ENCODE results near the gene CDS2. TPM values are rescaled to one million over a fixed set of nuclear protein-coding genes. Genes with fewer than 3 reads are reported as not detected.

CDS2 gene
- polyA plus RNA-seq, 4 donors = 2.9 to 17.3 (median 9.1) TPM

- Histone ChIP-seq H3K4me1 (ENCODE audit: control insufficient read depth in 3 of 3, insufficient read depth in 2 of 3, low read depth in 1 of 3, low read length in 2 of 3) (peaks cover 0 to 28% (median 5%) of the 10 kb centered on the region in 3 donors), H3K36me3 (ENCODE audit: control insufficient read depth in 3 of 3, insufficient read depth in 2 of 3, low read depth in 1 of 3, low read length in 3 of 3) (peaks cover 0 to 3% (median 0%) of the 10 kb centered on the region in 3 donors), H3K27ac (ENCODE audit: low read depth in 1 of 3, low read length in 2 of 3) (no peak overlapping the region), H3K27me3 (ENCODE audit: control insufficient read depth in 3 of 3, insufficient read depth in 3 of 3, low read length in 3 of 3) (no peaks in the 10 kb centered on the region), H3K4me3 (ENCODE audit: low read depth in 1 of 3, low read length in 3 of 3) (no peak overlapping the region), H3K9me3 (ENCODE audit: control insufficient read depth in 2 of 2, insufficient read depth in 1 of 2, low read depth in 1 of 2, low read length in 1 of 2) (peaks cover 0 to under 1% of the 10 kb centered on the region in 2 donors)
- FAIRE-seq = no peak
- no peak for DNase-seq
These were observed 80.3 kb downstream of the CDS2 start for GRCh38 chr20:5207138-5207537.

- peaks cover 0 to 29% (median 11%) of the 10 kb centered on the region in 3 donors for H3K4me1 ChIP-seq (ENCODE audit: control insufficient read depth in 3 of 3, insufficient read depth in 2 of 3, low read depth in 1 of 3, low read length in 2 of 3)
- DNase-seq (peak; percentile 76 to 88), FAIRE-seq (no peak)
- WGBS, 3 donors = 76 to 88% (median 85%) methylated on average over 8 of the region's 8 CpGs
- no peaks in the 10 kb centered on the region for H3K27me3 ChIP-seq (ENCODE audit: control insufficient read depth in 3 of 3, insufficient read depth in 3 of 3, low read length in 3 of 3)
- H3K9me3 ChIP-seq (ENCODE audit: control insufficient read depth in 2 of 2, insufficient read depth in 1 of 2, low read depth in 1 of 2, low read length in 1 of 2) = peaks cover 0 to 6% of the 10 kb centered on the region in 2 donors
- no peak overlapping the region for H3K4me3 ChIP-seq (ENCODE audit: low read depth in 1 of 3, low read length in 3 of 3)
- peaks cover 0 to 8% (median 0%) of the 10 kb centered on the region in 3 donors for H3K36me3 ChIP-seq (ENCODE audit: control insufficient read depth in 3 of 3, insufficient read depth in 2 of 3, low read depth in 1 of 3, low read length in 3 of 3)
- peak overlapping the region in 2 of 3 donors; percentile 68 to 74 for H3K27ac ChIP-seq (ENCODE audit: low read depth in 1 of 3, low read length in 2 of 3)
These were observed 85.3 kb downstream of the CDS2 start for GRCh38 chr20:5211803-5212714.

GRCh38 chr20:5212907-5213487 lies 86.2 kb downstream of the CDS2 start:
- peak overlapping the region in 2 of 3 donors; percentile 49 to 72 for H3K27ac ChIP-seq (ENCODE audit: low read depth in 1 of 3, low read length in 2 of 3)
- no peaks in the 10 kb centered on the region for H3K27me3 ChIP-seq (ENCODE audit: control insufficient read depth in 3 of 3, insufficient read depth in 3 of 3, low read length in 3 of 3)
- WGBS, 3 donors = 66 to 86% (median 86%) methylated on average over 2 of the region's 2 CpGs
- no peak overlapping the region for H3K4me3 ChIP-seq (ENCODE audit: low read depth in 1 of 3, low read length in 3 of 3)
- DNase-seq (no peak), FAIRE-seq (no peak)
- peaks cover 0 to 6% of the 10 kb centered on the region in 2 donors for H3K9me3 ChIP-seq (ENCODE audit: control insufficient read depth in 2 of 2, insufficient read depth in 1 of 2, low read depth in 1 of 2, low read length in 1 of 2)
- H3K36me3 ChIP-seq (ENCODE audit: control insufficient read depth in 3 of 3, insufficient read depth in 2 of 3, low read depth in 1 of 3, low read length in 3 of 3) = peaks cover 0 to 8% (median 0%) of the 10 kb centered on the region in 3 donors
- H3K4me1 ChIP-seq (ENCODE audit: control insufficient read depth in 3 of 3, insufficient read depth in 2 of 3, low read depth in 1 of 3, low read length in 2 of 3) = peaks cover 0 to 24% (median 8%) of the 10 kb centered on the region in 3 donors

- WGBS, 3 donors = 86 to 91% (median 87%) methylated on average over 3 of the region's 3 CpGs
- no peak overlapping the region for H3K4me3 ChIP-seq (ENCODE audit: low read depth in 1 of 3, low read length in 3 of 3)
- peaks cover 0 to 6% of the 10 kb centered on the region in 2 donors for H3K9me3 ChIP-seq (ENCODE audit: control insufficient read depth in 2 of 2, insufficient read depth in 1 of 2, low read depth in 1 of 2, low read length in 1 of 2)
- peaks cover 0 to 20% (median 8%) of the 10 kb centered on the region in 3 donors for H3K4me1 ChIP-seq (ENCODE audit: control insufficient read depth in 3 of 3, insufficient read depth in 2 of 3, low read depth in 1 of 3, low read length in 2 of 3)
- no peak for DNase-seq
- no peak overlapping the region for H3K27ac ChIP-seq (ENCODE audit: low read depth in 1 of 3, low read length in 2 of 3)
- H3K36me3 ChIP-seq (ENCODE audit: control insufficient read depth in 3 of 3, insufficient read depth in 2 of 3, low read depth in 1 of 3, low read length in 3 of 3) = peaks cover 0 to 13% (median 0%) of the 10 kb centered on the region in 3 donors
- H3K27me3 ChIP-seq (ENCODE audit: control insufficient read depth in 3 of 3, insufficient read depth in 3 of 3, low read length in 3 of 3) = no peaks in the 10 kb centered on the region
- FAIRE-seq = no peak
These were observed 88.0 kb downstream of the CDS2 start for GRCh38 chr20:5214826-5215225.

GRCh38 chr20:5215672-5216304 lies 89.0 kb downstream of the CDS2 start:
- no peak overlapping the region for H3K27ac ChIP-seq (ENCODE audit: low read depth in 1 of 3, low read length in 2 of 3)
- WGBS, 3 donors = 65 to 86% (median 76%) methylated on average over 4 of the region's 4 CpGs
- FAIRE-seq (no peak), DNase-seq (no peak)
- no peaks in the 10 kb centered on the region for H3K27me3 ChIP-seq (ENCODE audit: control insufficient read depth in 3 of 3, insufficient read depth in 3 of 3, low read length in 3 of 3)
- no peak overlapping the region for H3K4me3 ChIP-seq (ENCODE audit: low read depth in 1 of 3, low read length in 3 of 3)
- H3K9me3 ChIP-seq (ENCODE audit: control insufficient read depth in 2 of 2, insufficient read depth in 1 of 2, low read depth in 1 of 2, low read length in 1 of 2) = peaks cover 0 to 6% of the 10 kb centered on the region in 2 donors
- H3K36me3 ChIP-seq (ENCODE audit: control insufficient read depth in 3 of 3, insufficient read depth in 2 of 3, low read depth in 1 of 3, low read length in 3 of 3) = peaks cover 0 to 13% (median 0%) of the 10 kb centered on the region in 3 donors
- H3K4me1 ChIP-seq (ENCODE audit: control insufficient read depth in 3 of 3, insufficient read depth in 2 of 3, low read depth in 1 of 3, low read length in 2 of 3) = peaks cover 0 to 29% (median 8%) of the 10 kb centered on the region in 3 donors

GRCh38 chr20:5216663-5217062 lies 89.9 kb downstream of the CDS2 start:
- DNase-seq (no peak), FAIRE-seq (no peak)
- H3K9me3 ChIP-seq (ENCODE audit: control insufficient read depth in 2 of 2, insufficient read depth in 1 of 2, low read depth in 1 of 2, low read length in 1 of 2) = peaks cover 0 to 6% of the 10 kb centered on the region in 2 donors
- 75 to 88% (median 77%) methylated on average over 3 of the region's 3 CpGs for WGBS, 3 donors
- H3K27ac ChIP-seq (ENCODE audit: low read depth in 1 of 3, low read length in 2 of 3) = no peak overlapping the region
- peaks cover 0 to 13% (median 0%) of the 10 kb centered on the region in 3 donors for H3K36me3 ChIP-seq (ENCODE audit: control insufficient read depth in 3 of 3, insufficient read depth in 2 of 3, low read depth in 1 of 3, low read length in 3 of 3)
- no peak overlapping the region for H3K4me3 ChIP-seq (ENCODE audit: low read depth in 1 of 3, low read length in 3 of 3)
- H3K4me1 ChIP-seq (ENCODE audit: control insufficient read depth in 3 of 3, insufficient read depth in 2 of 3, low read depth in 1 of 3, low read length in 2 of 3) = peaks cover 0 to 26% (median 6%) of the 10 kb centered on the region in 3 donors
- H3K27me3 ChIP-seq (ENCODE audit: control insufficient read depth in 3 of 3, insufficient read depth in 3 of 3, low read length in 3 of 3) = no peaks in the 10 kb centered on the region

GRCh38 chr20:5217616-5218015 lies 90.8 kb downstream of the CDS2 start:
- no peak for DNase-seq
- FAIRE-seq = no peak
- Histone ChIP-seq H3K4me1 (ENCODE audit: control insufficient read depth in 3 of 3, insufficient read depth in 2 of 3, low read depth in 1 of 3, low read length in 2 of 3) (peaks cover 0 to 18% (median 3%) of the 10 kb centered on the region in 3 donors), H3K4me3 (ENCODE audit: low read depth in 1 of 3, low read length in 3 of 3) (no peak overlapping the region), H3K27me3 (ENCODE audit: control insufficient read depth in 3 of 3, insufficient read depth in 3 of 3, low read length in 3 of 3) (no peaks in the 10 kb centered on the region), H3K27ac (ENCODE audit: low read depth in 1 of 3, low read length in 2 of 3) (no peak overlapping the region), H3K9me3 (ENCODE audit: control insufficient read depth in 2 of 2, insufficient read depth in 1 of 2, low read depth in 1 of 2, low read length in 1 of 2) (peaks cover 0 to 1% of the 10 kb centered on the region in 2 donors), H3K36me3 (ENCODE audit: control insufficient read depth in 3 of 3, insufficient read depth in 2 of 3, low read depth in 1 of 3, low read length in 3 of 3) (peaks cover 0 to 7% (median 0%) of the 10 kb centered on the region in 3 donors)
- 90 to 99% (median 92%) methylated on average over 4 of the region's 4 CpGs for WGBS, 3 donors
